ENCODE measurements around the gene EXT2.

Gene EXT2

DNA sequence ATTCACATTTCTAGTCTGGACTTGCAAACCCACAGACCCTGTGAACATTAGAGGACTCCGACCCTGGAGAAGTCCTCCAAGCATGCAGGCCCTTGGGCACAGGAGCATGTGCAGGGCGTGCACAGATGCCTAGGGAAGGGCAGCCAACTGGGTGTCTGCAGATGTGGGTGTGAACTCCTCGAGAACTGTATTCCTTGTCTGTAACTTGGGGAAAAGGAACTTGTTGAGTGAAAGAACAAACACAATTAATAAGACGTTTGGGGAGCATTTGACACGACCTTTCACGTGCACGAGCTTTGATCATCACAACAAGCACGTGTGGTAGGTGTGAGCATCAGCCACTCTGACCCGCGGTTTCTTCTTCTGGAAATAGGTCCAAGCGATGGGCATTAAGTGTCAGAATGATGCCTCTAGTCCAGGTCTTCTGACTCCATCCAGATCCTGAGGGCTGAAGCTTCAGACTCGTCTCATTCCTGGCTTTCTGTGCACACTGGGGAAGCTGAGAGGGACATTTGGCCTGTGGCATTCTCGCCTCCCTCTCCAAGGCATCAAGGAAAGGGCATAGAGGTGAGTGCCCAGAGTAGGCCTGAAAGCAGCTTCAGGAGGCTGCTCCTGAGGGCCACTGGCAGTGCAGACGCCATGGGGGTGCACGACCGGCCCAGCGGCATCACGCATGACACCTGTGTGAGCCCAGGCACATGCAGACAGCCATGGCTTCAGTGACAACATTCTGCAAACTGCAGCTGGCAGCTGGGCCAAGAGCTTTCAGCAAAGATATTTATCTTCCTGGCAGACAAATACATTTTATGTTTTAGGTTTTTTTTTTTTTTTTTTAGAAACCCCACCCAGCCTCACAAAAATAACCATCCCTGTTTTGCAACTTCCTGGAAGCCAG is 182.0 kb downstream of the EXT2 start:
- no peak overlapping the region for H3K9ac ChIP-seq (ENCODE audit: low read length in 2 of 2)
- H3K27ac ChIP-seq (ENCODE audit: low read length): no peak overlapping the region
- H3K36me3 ChIP-seq (ENCODE audit: control insufficient read depth in 2 of 2, insufficient read depth in 2 of 2, low read length in 2 of 2): no peaks in the 10 kb centered on the region
- no peak overlapping the region for H3K4me3 ChIP-seq (ENCODE audit: low read length in 2 of 2)
- peaks cover 2% of the 10 kb centered on the region for H3K4me1 ChIP-seq (ENCODE audit: control insufficient read depth, insufficient read depth, low read length)
- no peaks in the 10 kb centered on the region for H3K9me3 ChIP-seq (ENCODE audit: control insufficient read depth in 2 of 2, low read length in 2 of 2)
- no peaks in the 10 kb centered on the region for H3K27me3 ChIP-seq (ENCODE audit: control insufficient read depth in 1 of 2, insufficient read depth in 2 of 2, low read length in 2 of 2)

DNA sequence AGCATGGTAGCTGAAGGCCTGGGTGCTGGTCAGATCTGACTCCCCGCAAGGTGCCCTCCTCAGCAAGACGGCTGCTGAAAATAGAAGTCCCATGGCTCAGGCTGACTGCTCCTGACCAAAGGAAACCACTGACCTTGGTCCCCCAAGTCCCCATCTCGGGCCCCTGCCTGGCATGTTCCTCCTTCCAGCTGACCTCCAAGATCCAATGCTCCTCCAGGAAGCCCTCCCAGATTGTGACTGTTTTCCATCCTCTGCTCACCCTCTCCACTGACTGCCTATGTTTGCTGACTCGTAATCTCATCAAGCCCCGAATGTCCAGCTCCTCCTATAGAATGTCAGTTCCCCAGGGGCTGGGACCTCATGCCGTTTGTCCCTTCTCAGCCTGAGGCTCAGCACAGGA is 184.0 kb downstream of the EXT2 start:
- no peaks in the 10 kb centered on the region for H3K9me3 ChIP-seq (ENCODE audit: control insufficient read depth in 2 of 2, low read length in 2 of 2)
- peaks cover 2% of the 10 kb centered on the region for H3K4me1 ChIP-seq (ENCODE audit: control insufficient read depth, insufficient read depth, low read length)
- no peaks in the 10 kb centered on the region for H3K36me3 ChIP-seq (ENCODE audit: control insufficient read depth in 2 of 2, insufficient read depth in 2 of 2, low read length in 2 of 2)
- H3K27me3 ChIP-seq (ENCODE audit: control insufficient read depth in 1 of 2, insufficient read depth in 2 of 2, low read length in 2 of 2): no peaks in the 10 kb centered on the region
- H3K9ac ChIP-seq (ENCODE audit: low read length in 2 of 2): no peak overlapping the region
- H3K27ac ChIP-seq (ENCODE audit: low read length): no peak overlapping the region
- H3K4me3 ChIP-seq (ENCODE audit: low read length in 2 of 2): no peak overlapping the region

- no peaks in the 10 kb centered on the region for H3K36me3 ChIP-seq (ENCODE audit: control insufficient read depth in 2 of 2, insufficient read depth in 2 of 2, low read length in 2 of 2)
- H3K27me3 ChIP-seq (ENCODE audit: control insufficient read depth in 1 of 2, insufficient read depth in 2 of 2, low read length in 2 of 2): no peaks in the 10 kb centered on the region
- no peaks in the 10 kb centered on the region for H3K9me3 ChIP-seq (ENCODE audit: control insufficient read depth in 2 of 2, low read length in 2 of 2)
- H3K9ac ChIP-seq (ENCODE audit: low read length in 2 of 2): no peak overlapping the region
- no peak overlapping the region for H3K27ac ChIP-seq (ENCODE audit: low read length)
- H3K4me3 ChIP-seq (ENCODE audit: low read length in 2 of 2): no peak overlapping the region
- peaks cover 2% of the 10 kb centered on the region for H3K4me1 ChIP-seq (ENCODE audit: control insufficient read depth, insufficient read depth, low read length)
Observed at GRCh38 chr11:44280257-44280656, 184.8 kb downstream of the EXT2 start.

- Histone ChIP-seq H3K27me3 (ENCODE audit: control insufficient read depth in 1 of 2, insufficient read depth in 2 of 2, low read length in 2 of 2) (no peaks in the 10 kb centered on the region), H3K9me3 (ENCODE audit: control insufficient read depth in 2 of 2, low read length in 2 of 2) (no peaks in the 10 kb centered on the region), H3K4me1 (ENCODE audit: control insufficient read depth, insufficient read depth, low read length) (peaks cover 2% of the 10 kb centered on the region), H3K36me3 (ENCODE audit: control insufficient read depth in 2 of 2, insufficient read depth in 2 of 2, low read length in 2 of 2) (no peaks in the 10 kb centered on the region), H3K9ac (ENCODE audit: low read length in 2 of 2) (no peak overlapping the region), H3K4me3 (ENCODE audit: low read length in 2 of 2) (no peak overlapping the region), H3K27ac (ENCODE audit: low read length) (no peak overlapping the region)
Observed at GRCh38 chr11:44281151-44281550, 185.7 kb downstream of the EXT2 start.

DNA sequence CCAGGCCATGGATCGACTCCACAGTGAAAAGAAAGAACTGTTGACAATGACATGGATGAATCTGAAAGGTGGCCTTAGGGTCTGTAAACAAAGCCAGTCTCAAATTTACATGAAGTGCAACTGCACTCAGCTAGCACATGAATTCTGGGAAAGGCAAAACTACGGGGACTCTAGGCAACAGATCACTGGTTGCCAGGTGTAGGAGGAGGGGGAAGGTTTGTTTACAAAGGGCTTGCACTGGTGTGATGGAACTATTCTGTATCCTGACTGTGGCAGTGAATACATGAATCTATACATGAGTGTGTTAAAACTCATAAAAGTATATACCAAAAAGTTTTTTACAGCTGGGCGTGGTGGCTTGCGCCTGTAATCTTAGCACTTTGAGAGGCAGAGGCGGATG is 187.1 kb downstream of the EXT2 start:
- no peak overlapping the region for H3K27ac ChIP-seq (ENCODE audit: low read length)
- no peak overlapping the region for H3K4me3 ChIP-seq (ENCODE audit: low read length in 2 of 2)
- H3K36me3 ChIP-seq (ENCODE audit: control insufficient read depth in 2 of 2, insufficient read depth in 2 of 2, low read length in 2 of 2): no peaks in the 10 kb centered on the region
- no peak overlapping the region for H3K9ac ChIP-seq (ENCODE audit: low read length in 2 of 2)
- no peaks in the 10 kb centered on the region for H3K27me3 ChIP-seq (ENCODE audit: control insufficient read depth in 1 of 2, insufficient read depth in 2 of 2, low read length in 2 of 2)
- no peaks in the 10 kb centered on the region for H3K9me3 ChIP-seq (ENCODE audit: control insufficient read depth in 2 of 2, low read length in 2 of 2)
- H3K4me1 ChIP-seq (ENCODE audit: control insufficient read depth, insufficient read depth, low read length): peaks cover 1% of the 10 kb centered on the region

GRCh38 chr11:44285756-44286155 is 190.3 kb downstream of the EXT2 start:
- H3K9me3 ChIP-seq (ENCODE audit: control insufficient read depth in 2 of 2, low read length in 2 of 2): no peaks in the 10 kb centered on the region

DNA sequence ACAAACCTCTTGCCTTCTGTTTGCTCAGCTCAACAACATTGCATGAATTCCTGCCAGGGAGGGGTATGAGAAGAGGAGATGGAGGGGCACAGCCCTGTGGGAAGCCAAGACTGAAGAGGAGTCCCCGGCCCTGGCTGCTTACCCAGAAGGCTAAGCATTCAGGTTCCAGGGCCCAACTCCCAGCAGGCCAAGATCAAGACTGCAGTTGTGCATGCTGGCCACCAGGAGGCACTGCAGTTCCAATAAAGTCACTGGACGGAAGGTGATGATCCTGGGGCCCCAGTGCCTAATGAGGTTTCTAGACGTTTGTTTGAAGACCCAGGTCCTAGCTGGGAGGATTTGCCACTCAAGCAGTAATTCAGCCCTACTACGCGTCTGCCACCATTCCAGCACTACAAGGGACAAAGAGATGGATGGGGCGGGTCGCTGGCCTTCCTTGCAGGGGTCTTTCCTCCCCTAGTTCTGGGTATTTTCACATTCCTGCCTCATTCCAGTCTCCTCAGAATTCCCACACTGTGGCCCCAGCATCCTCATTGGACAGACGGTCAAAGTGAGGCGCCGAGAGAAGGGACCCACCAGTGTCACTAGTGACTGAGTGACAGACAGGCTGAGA is 190.9 kb downstream of the EXT2 start:
- no peaks in the 10 kb centered on the region for H3K36me3 ChIP-seq (ENCODE audit: control insufficient read depth in 2 of 2, insufficient read depth in 2 of 2, low read length in 2 of 2)
- H3K9ac ChIP-seq (ENCODE audit: low read length in 2 of 2): no peak overlapping the region
- H3K27me3 ChIP-seq (ENCODE audit: control insufficient read depth in 1 of 2, insufficient read depth in 2 of 2, low read length in 2 of 2): peaks cover 0 to 4% of the 10 kb centered on the region in 2 donors
- H3K9me3 ChIP-seq (ENCODE audit: control insufficient read depth in 2 of 2, low read length in 2 of 2): no peaks in the 10 kb centered on the region
- no peak overlapping the region for H3K4me3 ChIP-seq (ENCODE audit: low read length in 2 of 2)
- H3K4me1 ChIP-seq (ENCODE audit: control insufficient read depth, insufficient read depth, low read length): no peaks in the 10 kb centered on the region
- H3K27ac ChIP-seq (ENCODE audit: low read length): no peak overlapping the region

More at GRCh38 chr11:44285756-44286155, 190.3 kb downstream of the EXT2 start:
- no peak overlapping the region for H3K4me3 ChIP-seq (ENCODE audit: low read length in 2 of 2)
- no peaks in the 10 kb centered on the region for H3K36me3 ChIP-seq (ENCODE audit: control insufficient read depth in 2 of 2, insufficient read depth in 2 of 2, low read length in 2 of 2)
- no peak overlapping the region for H3K9ac ChIP-seq (ENCODE audit: low read length in 2 of 2)
- H3K4me1 ChIP-seq (ENCODE audit: control insufficient read depth, insufficient read depth, low read length): no peaks in the 10 kb centered on the region
- peaks cover 0 to 4% of the 10 kb centered on the region in 2 donors for H3K27me3 ChIP-seq (ENCODE audit: control insufficient read depth in 1 of 2, insufficient read depth in 2 of 2, low read length in 2 of 2)
- H3K27ac ChIP-seq (ENCODE audit: low read length): no peak overlapping the region

GRCh38 chr11:44286911-44287310 is 191.4 kb downstream of the EXT2 start:
- no peak overlapping the region for H3K27ac ChIP-seq (ENCODE audit: low read length)
- no peaks in the 10 kb centered on the region for H3K4me1 ChIP-seq (ENCODE audit: control insufficient read depth, insufficient read depth, low read length)
- no peak overlapping the region for H3K9ac ChIP-seq (ENCODE audit: low read length in 2 of 2)
- no peaks in the 10 kb centered on the region for H3K36me3 ChIP-seq (ENCODE audit: control insufficient read depth in 2 of 2, insufficient read depth in 2 of 2, low read length in 2 of 2)
- H3K4me3 ChIP-seq (ENCODE audit: low read length in 2 of 2): no peak overlapping the region
- no peaks in the 10 kb centered on the region for H3K9me3 ChIP-seq (ENCODE audit: control insufficient read depth in 2 of 2, low read length in 2 of 2)
- H3K27me3 ChIP-seq (ENCODE audit: control insufficient read depth in 1 of 2, insufficient read depth in 2 of 2, low read length in 2 of 2): peaks cover 0 to 4% of the 10 kb centered on the region in 2 donors

DNA sequence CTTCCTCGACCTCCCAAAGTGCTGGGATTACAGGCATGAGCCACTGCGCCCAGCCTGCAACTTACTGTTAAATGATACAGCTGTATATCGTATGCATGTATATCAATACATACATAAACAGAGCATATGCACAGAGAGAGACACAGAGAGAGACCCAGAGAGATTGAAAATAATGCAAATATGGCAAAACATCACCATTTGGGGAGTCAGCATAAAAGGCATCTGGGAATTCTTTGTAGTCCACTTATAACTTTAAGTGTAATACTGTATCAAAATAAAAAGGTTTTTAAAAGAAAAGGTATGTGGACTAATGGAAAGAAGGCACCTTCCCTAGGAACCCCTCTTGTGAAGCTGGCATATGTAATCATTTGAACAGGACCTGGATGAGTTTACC is 192.7 kb downstream of the EXT2 start:
- Histone ChIP-seq H3K9me3 (ENCODE audit: control insufficient read depth in 2 of 2, low read length in 2 of 2) (no peaks in the 10 kb centered on the region), H3K27ac (ENCODE audit: low read length) (no peak overlapping the region), H3K9ac (ENCODE audit: low read length in 2 of 2) (no peak overlapping the region), H3K36me3 (ENCODE audit: control insufficient read depth in 2 of 2, insufficient read depth in 2 of 2, low read length in 2 of 2) (no peaks in the 10 kb centered on the region), H3K27me3 (ENCODE audit: control insufficient read depth in 1 of 2, insufficient read depth in 2 of 2, low read length in 2 of 2) (peaks cover 0 to 4% of the 10 kb centered on the region in 2 donors), H3K4me3 (ENCODE audit: low read length in 2 of 2) (no peak overlapping the region), H3K4me1 (ENCODE audit: control insufficient read depth, insufficient read depth, low read length) (no peaks in the 10 kb centered on the region)

GRCh38 chr11:44290208-44290607 is 194.7 kb downstream of the EXT2 start:
- Histone ChIP-seq H3K27me3 (ENCODE audit: control insufficient read depth in 1 of 2, insufficient read depth in 2 of 2, low read length in 2 of 2) (peaks cover 6 to 7% of the 10 kb centered on the region in 2 donors), H3K4me3 (ENCODE audit: low read length in 2 of 2) (no peak overlapping the region), H3K9me3 (ENCODE audit: control insufficient read depth in 2 of 2, low read length in 2 of 2) (no peaks in the 10 kb centered on the region), H3K9ac (ENCODE audit: low read length in 2 of 2) (no peak overlapping the region), H3K27ac (ENCODE audit: low read length) (no peak overlapping the region), H3K4me1 (ENCODE audit: control insufficient read depth, insufficient read depth, low read length) (no peaks in the 10 kb centered on the region), H3K36me3 (ENCODE audit: control insufficient read depth in 2 of 2, insufficient read depth in 2 of 2, low read length in 2 of 2) (no peaks in the 10 kb centered on the region)

All from stomach smooth muscle (tissue), 2 donors.